Measurements from ENCODE around the gene ETV6. TPM values are rescaled to one million over a fixed set of nuclear protein-coding genes. Genes with fewer than 3 reads are reported as not detected.
"Not testable (repeated sequence)": the region's sequence is repeated elsewhere in the genome, so short reads cannot be mapped to it uniquely, and the experiment has no call there.

Gene ETV6
- polyA plus RNA-seq, 2 of the 4 experiments (the other 2 are of a cell fraction), result 4.0 to 7.0 TPM

GRCh38 chr12:11623382-11623781 is 26.1 kb upstream of the ETV6 start (continued):
- TF ChIP-seq MYC (IDR thresholded peaks at IDR 0.05; ENCODE audit: borderline replicate concordance, low read length) (no peak), CBX2 (IDR thresholded peaks at IDR 0.05; ENCODE audit: borderline replicate concordance, low read depth) (no peak)

GRCh38 chr12:11624116-11624515 is 25.4 kb upstream of the ETV6 start:
- Histone ChIP-seq H3K27ac (no peak overlapping the region), H3K9me3 (no peaks in the 10 kb centered on the region), H3K4me3 (no peak overlapping the region), H3K4me2 (no peak overlapping the region), H3K4me1 (no peaks in the 10 kb centered on the region)
- 66% methylated on average over 1 of the region's 1 CpG for WGBS (ENCODE audit: missing lambda C conversion rate)
- ATAC-seq, result no peak
- TF ChIP-seq NFE2L2 (conservative IDR thresholded peaks at IDR 0.05; ENCODE audit: low read length), result no peak
- TF ChIP-seq E2F6 (IDR thresholded peaks at IDR 0.05; ENCODE audit: borderline replicate concordance, low read depth), result no peak
- no peak for TF ChIP-seq RARB (CRISPR knock-in tag; IDR thresholded peaks at IDR 0.05)
- no peak for TF ChIP-seq PBX3 (IDR thresholded peaks at IDR 0.05)
- TF ChIP-seq NR3C1 (IDR thresholded peaks at IDR 0.05), result no peak
- no peak for TF ChIP-seq NPAS2 (CRISPR knock-in tag; IDR thresholded peaks at IDR 0.05; ENCODE audit: borderline replicate concordance)
- no peak for TF ChIP-seq GATA3 (IDR thresholded peaks at IDR 0.05; ENCODE audit: borderline replicate concordance)
- FAIRE-seq, result no peak
- no peak for DNase-seq (ENCODE audit: low read depth in 1 of 2, low spot score in 1 of 2)
- POLR2A ChIA-PET, result no interaction called here
- CTCF ChIA-PET, result interaction anchor here (0.5 to 2.2 kb wide), 5 partner anchors 11 to 409 kb away, joined by 3 to 8 read pairs (median 4); no protein-coding TSS in a partner anchor

- WGBS (ENCODE audit: missing lambda C conversion rate), result 83% methylated on average over 6 of the region's 6 CpGs
- not testable (repeated sequence) for FAIRE-seq, ATAC-seq
These were observed 21.8 kb upstream of the ETV6 start for GRCh38 chr12:11627709-11628108.

GRCh38 chr12:11628353-11628752 is 21.1 kb upstream of the ETV6 start:
- 73% methylated on average over 7 of the region's 7 CpGs for WGBS (ENCODE audit: missing lambda C conversion rate)
- FAIRE-seq (no peak), ATAC-seq (no peak), DNase-seq (ENCODE audit: low read depth in 1 of 2, low spot score in 1 of 2) (no peak)
- Histone ChIP-seq H3K27ac (no peak overlapping the region), H3K9me3 (no peaks in the 10 kb centered on the region), H3K4me1 (no peaks in the 10 kb centered on the region), H3K4me3 (no peak overlapping the region), H3K4me2 (no peak overlapping the region)
- CTCF ChIA-PET, result interaction anchor here (2.3 kb wide), 1 partner anchor 405 kb away, joined by 5 read pairs; no protein-coding TSS in a partner anchor
- TF ChIP-seq EHMT2 (IDR thresholded peaks at IDR 0.05; ENCODE audit: low read depth) (no peak), KDM1A (IDR thresholded peaks at IDR 0.05; ENCODE audit: low read depth) (no peak), RFX5 (IDR thresholded peaks at IDR 0.05) (no peak)
- POLR2A ChIA-PET, result no interaction called here

More at GRCh38 chr12:11627709-11628108, 21.8 kb upstream of the ETV6 start:
- H3K9me3 ChIP-seq; H3K27ac ChIP-seq; H3K4me1 ChIP-seq; POLR2A ChIA-PET; DNase-seq (ENCODE audit: low read depth in 1 of 2, low spot score in 1 of 2); H3K4me3 ChIP-seq; H3K4me2 ChIP-seq: not testable (repeated sequence)
- CTCF ChIA-PET, result interaction anchor here (2.3 kb wide), 1 partner anchor 406 kb away, joined by 5 read pairs; no protein-coding TSS in a partner anchor

GRCh38 chr12:11630046-11630706 is 19.3 kb upstream of the ETV6 start:
- DNase-seq (ENCODE audit: low read depth in 1 of 2, low spot score in 1 of 2), result no peak
- POLR2A ChIA-PET, result no interaction called here

More at GRCh38 chr12:11630046-11630706, 19.3 kb upstream of the ETV6 start:
- Histone ChIP-seq H3K4me3 (no peak overlapping the region), H3K4me2 (no peak overlapping the region), H3K9me3 (peaks cover under 1% of the 10 kb centered on the region; the same call in 2 of the 3 replicates), H3K27ac (no peak overlapping the region), H3K4me1 (no peaks in the 10 kb centered on the region)
- CTCF ChIA-PET, result interaction anchor here (1.2 to 1.9 kb wide), 3 partner anchors 11 to 403 kb away, joined by 3 to 6 read pairs (median 5); no protein-coding TSS in a partner anchor
- WGBS (ENCODE audit: missing lambda C conversion rate), result 58% methylated on average over 5 of the region's 5 CpGs
- no peak for FAIRE-seq
- no peak for ATAC-seq
- TF ChIP-seq FOSB (CRISPR knock-in tag; IDR thresholded peaks at IDR 0.05) (no peak), CEBPB (IDR thresholded peaks at IDR 0.05) (no peak), ZFP36 (IDR thresholded peaks at IDR 0.05; ENCODE audit: borderline replicate concordance, partially characterized antibody) (no peak), JUNB (IDR thresholded peaks at IDR 0.05) (no peak), MYC (IDR thresholded peaks at IDR 0.05; ENCODE audit: borderline replicate concordance, low read length) (no peak), POLR2A (IDR thresholded peaks at IDR 0.05; ENCODE audit: low read length) (no peak)

Data from A549 (cell line).